HCT116 (cell line): ENCODE measurements around the gene ALK. TPM values are rescaled to one million over a fixed set of nuclear protein-coding genes. Genes with fewer than 3 reads are reported as not detected.

Experiments
- ATAC-seq: fragments of 200-7000 bp; cut with Tn5 transposase; 2 replicates; pipeline ENCODE4 v1.9.1; 2020; ENCODE audit warnings: mild to moderate bottlenecking, moderate library complexity
- BruUV-seq: library from RNA; stranded (reverse); fragments of 400-500 nt; replicated peaks from 2 replicates; lab custom pipeline; 2021; lab: Mats Ljungman, UMichigan
- CTCF ChIA-PET: fragments of 300-600 bp; sonication (Branson Sonifier 250); formaldehyde crosslinking; loops from one replicate; lab custom pipeline; 2021; ENCODE audit warnings: antibody characterized with exemption; lab: Charles Lee
- POLR2A ChIA-PET: fragments of 300-600, 350-600 bp; sonication (Branson Sonifier 250); formaldehyde crosslinking; loops from one replicate; lab custom pipeline; 2021; ENCODE audit warnings: antibody characterized with exemption; lab: Charles Lee
- RAD21 ChIA-PET, 2 experiments: fragments of 300-600 bp; sonication (Branson Sonifier 250); formaldehyde crosslinking; loops; one replicate each; lab custom pipeline; 2023; ENCODE audit warnings: low total read pairs in 2 of 2; ENCODE audit not compliant: uncharacterized antibody in 2 of 2, unreplicated experiment in 2 of 2, low non-redundant PET in 1 of 2; lab: Charles Lee
- DNase-seq: peaks from one replicate; pipeline ENCODE4 v3.0.0-alpha.2; 2010; ENCODE audit warnings: low read depth, low spot score
- H2AFZ ChIP-seq: fragments of 200-600 bp; shearing (Covaris generic), sonication (generic); 2 replicates; pipeline ENCODE4 v1.6.1; 2017; ENCODE audit warnings: low read depth, mixed run types, mixed read lengths, antibody characterized with exemption, low read length; ENCODE audit not compliant: poor library complexity, severe bottlenecking
- H3K27ac ChIP-seq: 2 replicates; pipeline ENCODE4 v1.5.1; 2012; ENCODE audit warnings: low read depth, low read length
- H3K27me3 ChIP-seq: fragments of 200-600 bp; sonication (generic); 2 replicates; pipeline ENCODE4 v1.6.1; 2016; ENCODE audit warnings: mixed run types, low read length, mixed read lengths; ENCODE audit not compliant: insufficient read depth
- H3K36me3 ChIP-seq, 2 experiments: fragments of 200-500 bp in 1 of 2; fragments of 200-600 bp in 1 of 2; sonication (Bioruptor generic) in 1 of 2; sonication (generic) in 1 of 2; 2 replicates each; pipeline versions ENCODE4 v1.5.1 to v1.6.1; 2014 to 2016; ENCODE audit warnings: low read length in 2 of 2, inconsistent platforms in 1 of 2, mixed read lengths in 1 of 2, mixed run types in 1 of 2; ENCODE audit not compliant: insufficient read depth in 2 of 2, control insufficient read depth in 1 of 2
- H3K4me1 ChIP-seq, 2 experiments: fragments of 200-600 bp in 1 of 2; sonication (generic) in 1 of 2; 2 replicates each; pipeline versions ENCODE4 v1.5.1 to v1.6.1; 2012 to 2017; ENCODE audit warnings: low read length in 2 of 2, inconsistent platforms in 1 of 2, mild to moderate bottlenecking in 1 of 2, mixed read lengths in 1 of 2, mixed run types in 1 of 2, moderate library complexity in 1 of 2; ENCODE audit not compliant: insufficient read depth in 2 of 2, control insufficient read depth in 1 of 2
- H3K4me2 ChIP-seq: fragments of 200-600 bp; sonication (generic); 2 replicates; pipeline ENCODE4 v1.6.1; 2017; ENCODE audit warnings: mixed run types, low read length, mixed read lengths
- H3K4me3 ChIP-seq, 2 experiments: fragments of 200-600 bp in 1 of 2; sonication (generic) in 1 of 2; replicated peaks in 1 of 2; 2 replicates each; pipeline ENCODE4 v1.5.1; 2011 to 2016; ENCODE audit warnings: low read length in 2 of 2, control low read depth in 1 of 2, low read depth in 1 of 2, mild to moderate bottlenecking in 1 of 2, mixed read lengths in 1 of 2, mixed run types in 1 of 2
- H3K79me2 ChIP-seq: fragments of 200-600 bp; sonication (generic); 2 replicates; pipeline ENCODE4 v1.6.1; 2017; ENCODE audit warnings: mild to moderate bottlenecking, mixed run types, low read length, moderate library complexity, mixed read lengths; ENCODE audit not compliant: insufficient read depth
- H3K9ac ChIP-seq: fragments of 200-600 bp; sonication (generic); 2 replicates; pipeline ENCODE4 v1.6.1; 2016; ENCODE audit warnings: low read length, mixed read lengths
- H3K9me2 ChIP-seq: fragments of 200-600 bp; sonication (generic), shearing (Covaris generic); 2 replicates; pipeline ENCODE4 v1.6.1; 2017; ENCODE audit warnings: mixed run types, mild to moderate bottlenecking, moderate library complexity; ENCODE audit not compliant: insufficient read depth
- H3K9me3 ChIP-seq, 2 experiments: fragments of 200-500 bp in 1 of 2; fragments of 200-600 bp in 1 of 2; sonication (Bioruptor generic) in 1 of 2; sonication (generic) in 1 of 2; 2 replicates each; pipeline ENCODE4 v1.6.1; 2014 to 2017; ENCODE audit warnings: low read length in 2 of 2, mixed read lengths in 2 of 2, inconsistent platforms in 1 of 2, low read depth in 1 of 2, mild to moderate bottlenecking in 1 of 2, mixed run types in 1 of 2, moderate library complexity in 1 of 2; ENCODE audit not compliant: control insufficient read depth in 1 of 2, insufficient read depth in 1 of 2
- H4K20me1 ChIP-seq: fragments of 200-600 bp; sonication (generic), shearing (Covaris generic); 2 replicates; pipeline ENCODE4 v1.6.1; 2017; ENCODE audit warnings: mixed run types, mild to moderate bottlenecking, moderate library complexity; ENCODE audit not compliant: insufficient read depth
- ATF3 ChIP-seq: IDR thresholded peaks from 2 replicates; pipeline ENCODE4 v1.6.1; 2012
- CTCF ChIP-seq, 3 experiments: fragments of 200-600 bp in 1 of 3; sonication (generic) in 1 of 3; IDR thresholded peaks in 2 of 3; conservative IDR thresholded peaks in 1 of 3; 2 replicates each; pipeline ENCODE4 v1.5.1; 2012 to 2017; ENCODE audit warnings: low read depth in 2 of 3, low read length in 2 of 3, antibody characterized with exemption in 1 of 3, borderline replicate concordance in 1 of 3, control low read depth in 1 of 3, mild to moderate bottlenecking in 1 of 3, mixed read lengths in 1 of 3, mixed run types in 1 of 3, moderate library complexity in 1 of 3; ENCODE audit not compliant: insufficient read depth in 1 of 3
- MAX ChIP-seq: IDR thresholded peaks from 2 replicates; pipeline ENCODE4 v1.6.1; 2012
- RAD21 ChIP-seq: IDR thresholded peaks from 2 replicates; pipeline ENCODE4 v1.6.1; 2012; ENCODE audit warnings: low read depth, mild to moderate bottlenecking
- SIN3A ChIP-seq: IDR thresholded peaks from 2 replicates; pipeline ENCODE4 v1.6.1; 2012; ENCODE audit warnings: low read depth
- ZNF274 ChIP-seq: fragments of 200-500 bp; sonication (Bioruptor generic); IDR thresholded peaks from 2 replicates; pipeline ENCODE4 v1.6.1; 2014; ENCODE audit warnings: mild to moderate bottlenecking, low read depth, low read length, inconsistent platforms
- intact Hi-C: fragments of 100-400 bp; cut with micrococcal nuclease; formaldehyde crosslinking; loops from 2 replicates; pipeline ENCODE4 v1.10.0; 2022
- total RNA-seq: library from RNA; stranded (reverse); gene quantifications from one replicate; pipeline ENCODE4 v1.2.1, GENCODE V29; 2021; ENCODE audit not compliant: unreplicated experiment

The ALK gene
- total RNA-seq, 1 experiment from 2014 or later: not detected

DNA sequence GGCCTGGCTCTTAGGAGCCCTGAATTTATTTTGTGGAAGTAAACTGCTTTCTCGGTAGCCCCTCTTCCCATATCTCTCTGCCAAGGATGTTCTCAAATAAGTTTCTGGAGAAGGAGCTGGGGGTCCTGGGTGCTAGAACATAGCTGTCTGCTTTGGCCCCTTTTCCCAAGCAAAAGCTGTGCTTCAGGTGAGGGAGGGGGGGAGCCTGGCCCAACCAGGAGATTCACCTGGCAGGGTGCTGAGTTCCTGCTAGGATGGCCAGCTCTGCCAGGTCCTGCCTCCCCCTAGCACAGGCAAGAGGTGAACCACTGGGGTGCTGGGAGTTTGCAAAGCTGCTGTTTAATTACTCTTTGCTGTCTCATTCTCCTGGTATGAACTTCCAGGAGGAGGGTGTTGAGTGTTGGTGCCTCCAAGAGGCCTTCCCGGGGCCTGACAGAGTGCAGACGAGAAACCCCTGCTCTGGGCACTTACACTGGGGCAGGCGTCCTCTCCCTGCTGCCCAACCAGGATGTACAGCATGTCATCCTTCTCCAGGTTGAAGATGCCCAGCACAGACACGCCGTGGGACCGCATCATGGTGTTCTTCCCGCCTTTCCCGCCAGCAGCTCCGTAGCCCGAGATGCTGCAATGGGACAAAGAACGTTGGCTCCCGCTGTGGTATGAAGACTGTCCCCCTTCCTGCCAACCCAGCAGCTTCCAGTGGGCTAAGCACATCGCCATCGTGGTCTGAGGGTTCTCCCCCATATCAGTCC is 682.0 kb downstream of the ALK start:
- Histone ChIP-seq H3K4me1 (no peaks in the 10 kb centered on the region), H3K4me2 (no peak overlapping the region), H4K20me1 (no peaks in the 10 kb centered on the region), H3K27ac (no peak overlapping the region), H3K27me3 (peaks cover 53% of the 10 kb centered on the region; the same call in 1 of the 2 replicates), H3K9me3 (no peaks in the 10 kb centered on the region), H3K4me3 (no peak overlapping the region), H3K79me2 (no peaks in the 10 kb centered on the region), H3K36me3 (no peaks in the 10 kb centered on the region), H2AFZ (no peak overlapping the region), H3K9me2 (no peaks in the 10 kb centered on the region), H3K9ac (no peak overlapping the region)
- BruUV-seq: no TSS peak
- TF ChIP-seq SIN3A (no peak), ZNF274 (no peak), MAX (no peak), ATF3 (no peak)
- intact Hi-C loops: loop anchor here (2.0 to 5.0 kb wide), 3 partner anchors 93 to 833 kb away; no protein-coding TSS in a partner anchor
- ATAC-seq (no peak), DNase-seq (no peak)
- POLR2A ChIA-PET: no interaction called here
- RAD21 ChIA-PET: no interaction called here
- CTCF ChIA-PET: interaction anchor here (0.7 to 1.3 kb wide), 5 partner anchors 20 to 832 kb away, joined by 3 to 7 read pairs (median 3); no protein-coding TSS in a partner anchor

DNA sequence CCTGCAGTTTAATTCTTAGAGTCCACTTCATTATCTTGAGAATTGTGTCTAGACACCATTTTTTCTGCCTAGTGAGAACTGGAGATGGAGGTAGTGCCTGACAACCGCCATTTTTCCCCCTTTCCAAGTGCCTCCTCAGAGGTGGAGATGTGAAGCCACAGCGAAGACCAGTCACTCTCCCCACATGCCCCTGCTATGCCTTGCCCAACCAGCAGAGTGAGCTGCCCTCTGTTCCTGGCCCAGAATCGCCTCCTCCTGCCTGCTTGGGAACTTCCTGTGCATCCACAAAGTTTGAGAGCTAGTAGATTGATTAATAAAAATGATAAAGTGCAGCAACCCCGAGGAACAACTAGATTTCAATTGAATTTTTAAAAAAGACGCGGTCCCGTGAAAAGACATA is 682.9 kb downstream of the ALK start:
- BruUV-seq: no TSS peak

More for the DNA sequence above, 682.9 kb downstream of the ALK start:
- H3K4me2 ChIP-seq: no peak overlapping the region
- no peaks in the 10 kb centered on the region for H3K79me2 ChIP-seq
- no peaks in the 10 kb centered on the region for H3K36me3 ChIP-seq
- no peaks in the 10 kb centered on the region for H4K20me1 ChIP-seq
- H3K9me2 ChIP-seq: no peaks in the 10 kb centered on the region
- no peaks in the 10 kb centered on the region for H3K9me3 ChIP-seq
- H3K27me3 ChIP-seq: peaks cover 57% of the 10 kb centered on the region; the same call in 1 of the 2 replicates
- no peak overlapping the region for H2AFZ ChIP-seq
- intact Hi-C loops: loop anchor here (1.0 to 5.0 kb wide), 4 partner anchors 71 to 834 kb away; no protein-coding TSS in a partner anchor
- no peaks in the 10 kb centered on the region for H3K4me1 ChIP-seq
- ChIA-PET RAD21 (no interaction called here), POLR2A (no interaction called here), CTCF (interaction anchor here (0.7 to 1.3 kb wide), 5 partner anchors 21 to 833 kb away, joined by 3 to 7 read pairs (median 3); no protein-coding TSS in a partner anchor)
- peak; percentile 26 for DNase-seq
- H3K9ac ChIP-seq: no peak overlapping the region
- TF ChIP-seq RAD21 (peak; percentile 83), CTCF (IDR thresholded peaks at IDR 0.05 in 2 of 3, conservative IDR thresholded peaks at IDR 0.05 in 1 of 3; ENCODE audit: borderline replicate concordance in 1 of 3, insufficient read depth in 1 of 3, low read depth in 2 of 3, low read length in 2 of 3) (peak; percentile 58 to 91 (median 85); a peak in 5 of 6 replicates), ATF3 (no peak)
- no peak overlapping the region for H3K27ac ChIP-seq
- no peak overlapping the region for H3K4me3 ChIP-seq
- ATAC-seq: peak; percentile 96
